ENCODE measurements around the gene HOXD1.

GRCh38 chr2:176213406-176213805 is 24.9 kb downstream of the HOXD1 start:
- no peak for TF ChIP-seq POLR2A (IDR thresholded peaks at IDR 0.05)
- TF ChIP-seq, protein P1, sequence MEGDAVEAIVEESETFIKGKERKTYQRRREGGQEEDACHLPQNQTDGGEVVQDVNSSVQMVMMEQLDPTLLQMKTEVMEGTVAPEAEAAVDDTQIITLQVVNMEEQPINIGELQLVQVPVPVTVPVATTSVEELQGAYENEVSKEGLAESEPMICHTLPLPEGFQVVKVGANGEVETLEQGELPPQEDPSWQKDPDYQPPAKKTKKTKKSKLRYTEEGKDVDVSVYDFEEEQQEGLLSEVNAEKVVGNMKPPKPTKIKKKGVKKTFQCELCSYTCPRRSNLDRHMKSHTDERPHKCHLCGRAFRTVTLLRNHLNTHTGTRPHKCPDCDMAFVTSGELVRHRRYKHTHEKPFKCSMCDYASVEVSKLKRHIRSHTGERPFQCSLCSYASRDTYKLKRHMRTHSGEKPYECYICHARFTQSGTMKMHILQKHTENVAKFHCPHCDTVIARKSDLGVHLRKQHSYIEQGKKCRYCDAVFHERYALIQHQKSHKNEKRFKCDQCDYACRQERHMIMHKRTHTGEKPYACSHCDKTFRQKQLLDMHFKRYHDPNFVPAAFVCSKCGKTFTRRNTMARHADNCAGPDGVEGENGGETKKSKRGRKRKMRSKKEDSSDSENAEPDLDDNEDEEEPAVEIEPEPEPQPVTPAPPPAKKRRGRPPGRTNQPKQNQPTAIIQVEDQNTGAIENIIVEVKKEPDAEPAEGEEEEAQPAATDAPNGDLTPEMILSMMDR (IDR thresholded peaks at IDR 0.05) = no peak
- TF ChIP-seq EP300 (IDR thresholded peaks at IDR 0.05) = no peak

Measured in upper lobe of left lung (tissue), 4 donors.